PC-3 (cell line): Measurements from ENCODE around the gene TBCC. TPM values are rescaled to one million over a fixed set of nuclear protein-coding genes. Genes with fewer than 3 reads are reported as not detected.
A peak's percentile ranks its signal among the peaks of the same experiment; 100 is the strongest.
"Not testable (repeated sequence)": the region's sequence is repeated elsewhere in the genome, so short reads cannot be mapped to it uniquely, and the experiment has no call there.

Experiments used
- ATAC-seq: fragments of 200-7000 bp; cut with Tn5 transposase; 2 replicates; pipeline ENCODE4 v1.9.1; 2020; ENCODE audit warnings: mild to moderate bottlenecking, moderate library complexity
- BruUV-seq: library from RNA; stranded (reverse); fragments of 400-500 nt; replicated peaks from 2 replicates; lab custom pipeline; 2021; lab: Mats Ljungman, UMichigan
- CTCF ChIA-PET: fragments of 300-600 bp; sonication (Branson Sonifier 250); formaldehyde crosslinking; loops from one replicate; lab custom pipeline; 2022; ENCODE audit warnings: antibody characterized with exemption; lab: Charles Lee
- POLR2A ChIA-PET: fragments of 300-600 bp; sonication (Branson Sonifier 250); formaldehyde crosslinking; loops from one replicate; lab custom pipeline; 2022; ENCODE audit warnings: antibody characterized with exemption; ENCODE audit not compliant: unreplicated experiment; lab: Charles Lee
- DNase-seq: peaks from one replicate; pipeline ENCODE4 v3.0.0-alpha.2; 2015
- H2AFZ ChIP-seq: fragments of 300-600 bp; sonication (generic); 2 replicates; pipeline ENCODE4 v1.6.0; 2016; ENCODE audit warnings: antibody characterized with exemption, low read length
- H3F3A ChIP-seq: fragments of 300-600 bp; sonication (generic); one replicate; pipeline ENCODE4 v1.6.0; 2017; ENCODE audit warnings: antibody characterized with exemption, low read length, control low read depth, mild to moderate bottlenecking; ENCODE audit not compliant: unreplicated experiment
- H3K27ac ChIP-seq: fragments of 300-600 bp; sonication (generic); 2 replicates; pipeline ENCODE4 v1.5.1; 2016; ENCODE audit warnings: mild to moderate bottlenecking, low read length
- H3K27me3 ChIP-seq: fragments of 300-600 bp; sonication (generic); 2 replicates; pipeline ENCODE4 v1.6.1; 2016; ENCODE audit warnings: low read length, mixed read lengths
- H3K36me3 ChIP-seq: fragments of 300-600 bp; sonication (generic); 2 replicates; pipeline ENCODE4 v1.6.1; 2016; ENCODE audit warnings: low read depth, mixed run types, low read length, mixed read lengths
- H3K4me1 ChIP-seq: fragments of 300-600 bp; sonication (generic); 2 replicates; pipeline ENCODE4 v1.5.1; 2016; ENCODE audit warnings: low read length; ENCODE audit not compliant: insufficient read depth
- H3K4me2 ChIP-seq: fragments of 300-600 bp; sonication (generic); 2 replicates; pipeline ENCODE4 v1.6.0; 2016; ENCODE audit warnings: low read length
- H3K4me3 ChIP-seq: fragments of 300-600 bp; sonication (generic); 2 replicates; pipeline ENCODE4 v1.5.1; 2016; ENCODE audit warnings: mild to moderate bottlenecking, low read length, mixed read lengths
- H3K79me2 ChIP-seq: fragments of 300-600 bp; sonication (generic); 2 replicates; pipeline ENCODE4 v1.6.1; 2017; ENCODE audit warnings: low read length, mixed read lengths
- H3K9ac ChIP-seq: fragments of 300-600 bp; sonication (generic); 2 replicates; pipeline ENCODE4 v1.6.0; 2016; ENCODE audit warnings: mild to moderate bottlenecking, low read length
- H3K9me2 ChIP-seq: fragments of 300-600 bp; sonication (generic); replicated peaks from 2 replicates; pipeline ENCODE4 v1.6.1; 2016; ENCODE audit warnings: mixed run types, low read length, mixed read lengths
- H3K9me3 ChIP-seq: fragments of 300-600 bp; sonication (generic); 2 replicates; pipeline ENCODE4 v1.6.1; 2016; ENCODE audit warnings: low read length, mixed read lengths
- H4K20me1 ChIP-seq: fragments of 300-600 bp; sonication (generic); 2 replicates; pipeline ENCODE4 v1.6.1; 2016; ENCODE audit warnings: low read length, mixed read lengths
- CTCF ChIP-seq: fragments of 300-600 bp; sonication (generic); conservative IDR thresholded peaks from 2 replicates; pipeline ENCODE4 v1.5.1; 2017; ENCODE audit warnings: antibody characterized with exemption, low read depth, mild to moderate bottlenecking, low read length
- EZH2 ChIP-seq: fragments of 300-600 bp; sonication (generic); IDR thresholded peaks from one replicate; pipeline ENCODE4 v1.6.1; 2017; ENCODE audit warnings: antibody characterized with exemption, mild to moderate bottlenecking, low read length; ENCODE audit not compliant: unreplicated experiment
- EZH2phosphoT487 ChIP-seq: fragments of 300-600 bp; sonication (generic); IDR thresholded peaks from 2 replicates; pipeline ENCODE4 v1.6.1; 2018; ENCODE audit warnings: mild to moderate bottlenecking, antibody characterized with exemption, low read length, borderline replicate concordance
- intact Hi-C: fragments of 100-400 bp; cut with micrococcal nuclease; formaldehyde crosslinking; loops from 2 replicates; pipeline ENCODE4 v1.9.0; 2023
- total RNA-seq: library from RNA; depleted of rRNA; stranded (reverse); fragments of >200 nt; gene quantifications from 2 replicates; pipeline ENCODE4 v1.2.3, GENCODE V29; 2014

The TBCC gene
- total RNA-seq, 1 experiment from 2014 or later = 32.3 TPM

- DNase-seq = peak; percentile 43
- H3K9ac ChIP-seq = no peak overlapping the region
- no TSS peak for BruUV-seq
- no peak overlapping the region for H3K4me3 ChIP-seq
- no peak for ATAC-seq
- H4K20me1 ChIP-seq = no peaks in the 10 kb centered on the region
- TF ChIP-seq EZH2 = no peak
- no peak for TF ChIP-seq CTCF
- no peak for TF ChIP-seq EZH2phosphoT487
- POLR2A ChIA-PET = no interaction called here
- peaks cover 39% of the 10 kb centered on the region for H3K4me1 ChIP-seq
- no peak overlapping the region for H2AFZ ChIP-seq
- no peaks in the 10 kb centered on the region for H3K9me2 ChIP-seq
- intact Hi-C loops = no loop called here
- CTCF ChIA-PET = no interaction called here
- no peaks in the 10 kb centered on the region for H3F3A ChIP-seq
- no peaks in the 10 kb centered on the region for H3K9me3 ChIP-seq
- peaks cover 7% of the 10 kb centered on the region; the same call in 1 of the 2 replicates for H3K79me2 ChIP-seq
- H3K27ac ChIP-seq = no peak overlapping the region
- no peaks in the 10 kb centered on the region for H3K27me3 ChIP-seq
- H3K4me2 ChIP-seq = no peak overlapping the region
- H3K36me3 ChIP-seq = no peaks in the 10 kb centered on the region
These were observed 31.4 kb upstream of the TBCC start for GRCh38 chr6:42777126-42777822.

GRCh38 chr6:42774821-42775487 is 29.1 kb upstream of the TBCC start:
- intact Hi-C loops, H3K4me3 ChIP-seq, H3K36me3 ChIP-seq, POLR2A ChIA-PET, H3K79me2 ChIP-seq, H4K20me1 ChIP-seq, ATAC-seq, H2AFZ ChIP-seq, H3K9ac ChIP-seq, H3K9me2 ChIP-seq, H3K4me2 ChIP-seq, H3F3A ChIP-seq, H3K27me3 ChIP-seq, H3K9me3 ChIP-seq, BruUV-seq, H3K27ac ChIP-seq, DNase-seq, CTCF ChIA-PET: not testable (repeated sequence)
- peaks cover 25% of the 10 kb centered on the region for H3K4me1 ChIP-seq

- no peaks in the 10 kb centered on the region for H3K9me3 ChIP-seq
- H3F3A ChIP-seq = no peaks in the 10 kb centered on the region
- POLR2A ChIA-PET = no interaction called here
- CTCF ChIA-PET = no interaction called here
- ATAC-seq (no peak), DNase-seq (no peak)
- H3K4me2 ChIP-seq = no peak overlapping the region
- BruUV-seq = no TSS peak
- H3K4me3 ChIP-seq = no peak overlapping the region
- no peak overlapping the region for H2AFZ ChIP-seq
- H3K27ac ChIP-seq = no peak overlapping the region
- no peaks in the 10 kb centered on the region for H3K9me2 ChIP-seq
- peaks cover 19% of the 10 kb centered on the region for H3K4me1 ChIP-seq
- intact Hi-C loops = no loop called here
- H3K36me3 ChIP-seq = no peaks in the 10 kb centered on the region
- no peaks in the 10 kb centered on the region for H3K79me2 ChIP-seq
- TF ChIP-seq EZH2 (no peak), EZH2phosphoT487 (no peak), CTCF (no peak)
- no peaks in the 10 kb centered on the region for H3K27me3 ChIP-seq
- H4K20me1 ChIP-seq = no peaks in the 10 kb centered on the region
- H3K9ac ChIP-seq = no peak overlapping the region
These were observed 28.3 kb upstream of the TBCC start for GRCh38 chr6:42774201-42774600.
